Subcutaneous adipose tissue (tissue), 4 donors: ENCODE data around the gene ADCYAP1R1. TPM values are rescaled to one million over a fixed set of nuclear protein-coding genes. Genes with fewer than 3 reads are reported as not detected.

ENCODE experiments used
- total RNA-seq, 4 donors: library from RNA; depleted of rRNA; stranded (reverse); fragments of >200 nt; gene quantifications; one replicate each; pipeline ENCODE4 v1.1.0, GENCODE V29; 2016
- TF ChIP-seq, protein P1 (sequence below): fragments of 450-650 bp; IDR thresholded peaks from one replicate; pipeline ENCODE4 v1.5.1; 2016; ENCODE audit warnings: low read depth, mild to moderate bottlenecking, control low read depth, antibody characterized with exemption, moderate library complexity

The ADCYAP1R1 gene
- total RNA-seq, 4 donors from 2014 or later: 1.9 to 12.8 (median 3.0) TPM

- TF ChIP-seq, protein P1, sequence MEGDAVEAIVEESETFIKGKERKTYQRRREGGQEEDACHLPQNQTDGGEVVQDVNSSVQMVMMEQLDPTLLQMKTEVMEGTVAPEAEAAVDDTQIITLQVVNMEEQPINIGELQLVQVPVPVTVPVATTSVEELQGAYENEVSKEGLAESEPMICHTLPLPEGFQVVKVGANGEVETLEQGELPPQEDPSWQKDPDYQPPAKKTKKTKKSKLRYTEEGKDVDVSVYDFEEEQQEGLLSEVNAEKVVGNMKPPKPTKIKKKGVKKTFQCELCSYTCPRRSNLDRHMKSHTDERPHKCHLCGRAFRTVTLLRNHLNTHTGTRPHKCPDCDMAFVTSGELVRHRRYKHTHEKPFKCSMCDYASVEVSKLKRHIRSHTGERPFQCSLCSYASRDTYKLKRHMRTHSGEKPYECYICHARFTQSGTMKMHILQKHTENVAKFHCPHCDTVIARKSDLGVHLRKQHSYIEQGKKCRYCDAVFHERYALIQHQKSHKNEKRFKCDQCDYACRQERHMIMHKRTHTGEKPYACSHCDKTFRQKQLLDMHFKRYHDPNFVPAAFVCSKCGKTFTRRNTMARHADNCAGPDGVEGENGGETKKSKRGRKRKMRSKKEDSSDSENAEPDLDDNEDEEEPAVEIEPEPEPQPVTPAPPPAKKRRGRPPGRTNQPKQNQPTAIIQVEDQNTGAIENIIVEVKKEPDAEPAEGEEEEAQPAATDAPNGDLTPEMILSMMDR: no peak
These were observed 35.2 kb downstream of the ADCYAP1R1 start for GRCh38 chr7:31087351-31087750.

GRCh38 chr7:31091924-31092434, 39.9 kb downstream of the ADCYAP1R1 start:
- TF ChIP-seq, protein P1: no peak

- TF ChIP-seq, protein P1: no peak
These were observed 40.5 kb downstream of the ADCYAP1R1 start for GRCh38 chr7:31092606-31093005.

DNA sequence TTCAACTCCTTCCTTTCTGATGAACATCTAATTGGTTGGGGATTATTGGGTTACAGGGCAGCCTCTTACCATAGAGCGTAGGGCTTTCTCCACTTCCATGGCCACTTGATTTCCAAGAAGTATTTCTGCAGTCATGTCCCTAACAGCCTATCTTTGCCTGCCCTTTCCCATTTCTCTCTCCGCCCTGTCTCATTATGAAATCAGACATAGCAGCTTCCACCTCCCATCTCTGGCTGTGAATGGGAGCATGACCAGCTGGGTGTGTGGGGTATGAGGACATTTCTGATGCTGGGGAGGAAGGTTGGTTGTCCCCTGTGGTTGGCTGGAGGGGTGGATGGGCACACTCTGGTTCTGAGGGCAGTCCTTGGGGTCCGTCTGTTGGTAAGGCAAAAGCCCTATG, 41.2 kb downstream of the ADCYAP1R1 start:
- TF ChIP-seq, protein P1: no peak

DNA sequence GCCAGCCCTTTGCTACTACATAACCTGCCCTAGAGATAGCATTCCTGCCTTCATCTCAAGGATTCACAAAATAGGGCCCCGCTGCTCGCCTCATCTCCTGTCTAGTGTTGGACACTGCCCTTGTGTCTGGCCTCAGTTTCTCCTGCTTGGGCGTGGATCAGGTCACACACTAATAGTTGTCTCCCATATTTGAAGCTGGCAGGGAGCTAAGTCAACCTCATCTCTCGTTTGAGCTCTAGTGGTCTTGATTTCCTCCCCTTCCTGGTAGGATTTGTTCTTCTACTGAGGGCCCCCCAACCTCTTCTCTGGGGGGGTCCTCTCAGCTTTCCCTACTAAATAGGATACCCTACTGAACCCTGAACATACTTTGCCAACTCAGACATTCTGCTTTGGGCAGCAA, 42.2 kb downstream of the ADCYAP1R1 start:
- TF ChIP-seq, protein P1: no peak

DNA sequence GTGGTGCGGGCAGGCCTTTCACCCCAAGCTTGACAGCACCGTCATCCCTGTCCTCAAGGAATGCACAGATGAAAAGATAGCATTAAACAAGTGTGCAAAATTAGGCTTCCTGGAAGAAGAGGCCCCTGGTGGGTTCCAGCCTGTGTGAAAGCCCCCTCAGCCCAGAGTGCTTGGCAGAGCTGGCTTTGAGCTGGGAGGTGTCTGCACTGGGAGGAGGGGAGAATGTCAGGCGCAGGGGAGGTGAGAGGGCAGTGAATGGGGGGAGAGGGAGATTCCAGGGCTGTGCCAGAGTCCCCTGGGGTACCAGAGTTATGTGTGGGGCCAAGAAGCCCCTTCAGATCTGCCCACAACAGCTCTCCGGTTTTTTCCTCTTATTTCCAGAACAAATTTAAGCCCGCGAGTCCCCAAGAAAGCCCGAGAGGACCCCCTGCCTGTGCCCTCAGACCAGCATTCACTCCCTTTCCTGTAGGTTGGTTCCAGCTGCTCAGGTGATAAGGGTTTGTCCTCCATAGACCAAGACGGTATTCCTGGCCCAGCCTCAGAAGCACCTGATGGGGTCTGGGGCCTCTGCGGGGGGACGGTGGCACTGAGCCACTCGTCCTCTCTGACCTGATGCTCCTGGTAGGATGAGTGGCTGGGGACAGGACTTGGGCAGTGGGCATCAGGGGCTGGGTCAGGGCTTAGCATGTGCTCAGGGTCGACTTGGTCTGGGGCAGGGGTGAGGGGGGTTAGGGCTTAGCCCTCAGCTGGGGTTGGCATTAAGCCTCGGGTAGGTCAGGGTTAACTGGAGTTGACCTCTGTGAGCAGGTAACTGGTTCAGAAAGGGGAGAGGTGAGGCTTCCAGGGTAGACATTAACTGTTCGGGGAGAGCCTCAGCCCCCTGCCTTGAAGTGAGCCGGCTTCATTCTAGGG, 43.4 kb downstream of the ADCYAP1R1 start:
- TF ChIP-seq, protein P1: no peak

- TF ChIP-seq, protein P1: no peak
These were observed 44.2 kb downstream of the ADCYAP1R1 start for GRCh38 chr7:31096198-31096876.
